ENCODE measurements around the gene SLC9A1.
"Not testable (repeated sequence)": the region's sequence is repeated elsewhere in the genome, so short reads cannot be mapped to it uniquely, and the experiment has no call there.

Gene SLC9A1

GRCh38 chr1:27154991-27155781 lies at the start of gene SLC9A1:
Gene SLC9A1, minus strand, starts transcription at chr1:27155125. Its CDS starts 791 bp downstream, at chr1:27154334.
- DNase-seq (ENCODE audit: low read depth), result peak; percentile 95

- DNase-seq (ENCODE audit: low read depth), result peak; percentile 16
Observed at GRCh38 chr1:27203946-27204345, 49.0 kb upstream of the SLC9A1 start.

- DNase-seq (ENCODE audit: low read depth), result no peak
Observed at GRCh38 chr1:27201295-27201694, 46.4 kb upstream of the SLC9A1 start.

- no peak for DNase-seq (ENCODE audit: low read depth)
Observed at GRCh38 chr1:27193194-27193593, 38.3 kb upstream of the SLC9A1 start.

- peak; percentile 11 for DNase-seq (ENCODE audit: low read depth)
Observed at GRCh38 chr1:27192039-27192529, 37.2 kb upstream of the SLC9A1 start.

- DNase-seq (ENCODE audit: low read depth), result not testable (repeated sequence)
Observed at GRCh38 chr1:27184665-27185064, 29.7 kb upstream of the SLC9A1 start.

- no peak for DNase-seq (ENCODE audit: low read depth)
Observed at GRCh38 chr1:27179979-27180378, 25.1 kb upstream of the SLC9A1 start.

GRCh38 chr1:27179379-27179778 lies 24.5 kb upstream of the SLC9A1 start:
- no peak for DNase-seq (ENCODE audit: low read depth)

GRCh38 chr1:27176954-27177353 lies 22.0 kb upstream of the SLC9A1 start:
- no peak for DNase-seq (ENCODE audit: low read depth)

- no peak for DNase-seq (ENCODE audit: low read depth)
Observed at GRCh38 chr1:27176323-27176722, 21.4 kb upstream of the SLC9A1 start.

GRCh38 chr1:27172992-27173391 lies 18.1 kb upstream of the SLC9A1 start:
- DNase-seq (ENCODE audit: low read depth), result not testable (repeated sequence)

GRCh38 chr1:27166929-27167328 lies 12.0 kb upstream of the SLC9A1 start:
- DNase-seq (ENCODE audit: low read depth), result no peak

GRCh38 chr1:27166351-27166802 lies 11.5 kb upstream of the SLC9A1 start:
- DNase-seq (ENCODE audit: low read depth), result no peak

- no peak for DNase-seq (ENCODE audit: low read depth)
Observed at GRCh38 chr1:27163093-27163492, 8.2 kb upstream of the SLC9A1 start.

- DNase-seq (ENCODE audit: low read depth), result no peak
Observed at GRCh38 chr1:27162090-27162489, 7.2 kb upstream of the SLC9A1 start.

- DNase-seq (ENCODE audit: low read depth), result no peak
Observed at GRCh38 chr1:27161594-27161993, 6.7 kb upstream of the SLC9A1 start.

GRCh38 chr1:27157194-27157593 lies 2.3 kb upstream of the SLC9A1 start:
- no peak for DNase-seq (ENCODE audit: low read depth)

GRCh38 chr1:27154469-27154990 lies 395 bp downstream of the SLC9A1 start:
- no peak for DNase-seq (ENCODE audit: low read depth)

- DNase-seq (ENCODE audit: low read depth), result no peak
Observed at GRCh38 chr1:27153927-27154358, 982 bp downstream of the SLC9A1 start.

GRCh38 chr1:27153549-27153886 lies 1.4 kb downstream of the SLC9A1 start:
- no peak for DNase-seq (ENCODE audit: low read depth)

- DNase-seq (ENCODE audit: low read depth), result no peak
Observed at GRCh38 chr1:27152829-27153548, 1.9 kb downstream of the SLC9A1 start.

GRCh38 chr1:27152004-27152828 lies 2.7 kb downstream of the SLC9A1 start:
- DNase-seq (ENCODE audit: low read depth), result no peak

All from HS-5 (cell line).